Stomach (tissue), 4 donors: ENCODE measurements around the gene ANXA5.
"Not testable (repeated sequence)": the region's sequence is repeated elsewhere in the genome, so short reads cannot be mapped to it uniquely, and the experiment has no call there.

Experiments
- CTCF ChIP-seq, 7 experiments: fragments of 450-650 bp in 4 of 7; fragments of 200-600 bp in 3 of 7; sonication (generic) in 3 of 7; IDR thresholded peaks; one replicate each; pipeline ENCODE4 v1.5.1; 2016 to 2019; ENCODE audit warnings: antibody characterized with exemption in 7 of 7, control low read depth in 2 of 7, mild to moderate bottlenecking in 1 of 7
- POLR2A ChIP-seq, 4 donors: fragments of 450-650 bp; IDR thresholded peaks; one replicate each; pipeline ENCODE4 v1.6.1; 2016; ENCODE audit warnings: antibody characterized with exemption in 4 of 4, control low read depth in 2 of 4, mild to moderate bottlenecking in 1 of 4, moderate library complexity in 1 of 4
- POLR2AphosphoS5 ChIP-seq, 3 donors: sonication (generic); formaldehyde crosslinking; IDR thresholded peaks; one replicate each; pipeline ENCODE4 v1.6.1; 2016; ENCODE audit warnings: antibody characterized with exemption in 3 of 3

GRCh38 chr4:121660175-121660933 lies 36.4 kb downstream of the ANXA5 start:
- TF ChIP-seq POLR2A, CTCF, POLR2AphosphoS5 (IDR thresholded peaks at IDR 0.05): not testable (repeated sequence)
